HG02870 (cell line): ENCODE measurements around the gene FSTL3.

Experiments used
- ATAC-seq: cut with Tn5 transposase; IDR thresholded peaks from one replicate; pipeline ENCODE4 v1.9.1; 2021; ENCODE audit warnings: mild to moderate bottlenecking, moderate library complexity; ENCODE audit not compliant: unreplicated experiment

FSTL3 gene

GRCh38 chr19:732148-733069 lies 56.2 kb downstream of the FSTL3 start:
- ATAC-seq, result no peak
